Stimulated activated CD4-positive, alpha-beta T cell treated with anti-CD3 and anti-CD28 coated beads, Interleukin-12 subunit alpha, Interleukin-12 subunit beta, amount 100 ng/mL, for 48 hours (primary cell): Measurements from ENCODE around the gene RSPH9.

ENCODE experiments used
- DNase-seq, 3 donors: peaks; one replicate each; pipeline ENCODE4 v3.0.0-alpha.2; 2020; ENCODE audit warnings: low read depth in 2 of 3, low spot score in 1 of 3

The RSPH9 gene, protein sequence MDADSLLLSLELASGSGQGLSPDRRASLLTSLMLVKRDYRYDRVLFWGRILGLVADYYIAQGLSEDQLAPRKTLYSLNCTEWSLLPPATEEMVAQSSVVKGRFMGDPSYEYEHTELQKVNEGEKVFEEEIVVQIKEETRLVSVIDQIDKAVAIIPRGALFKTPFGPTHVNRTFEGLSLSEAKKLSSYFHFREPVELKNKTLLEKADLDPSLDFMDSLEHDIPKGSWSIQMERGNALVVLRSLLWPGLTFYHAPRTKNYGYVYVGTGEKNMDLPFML

GRCh38 chr6:43644940-43645612 is at the start of gene RSPH9:
TSS of gene RSPH9 (plus strand) at chr6:43645036. CDS start at chr6:43645099, 63 bp downstream.
- peak in 2 of 3 donors; percentile 38 to 62 for DNase-seq

GRCh38 chr6:43600595-43600994 is 44.2 kb upstream of the RSPH9 start:
- DNase-seq = no peak

GRCh38 chr6:43604174-43604573 is 40.7 kb upstream of the RSPH9 start:
- DNase-seq = no peak

DNA sequence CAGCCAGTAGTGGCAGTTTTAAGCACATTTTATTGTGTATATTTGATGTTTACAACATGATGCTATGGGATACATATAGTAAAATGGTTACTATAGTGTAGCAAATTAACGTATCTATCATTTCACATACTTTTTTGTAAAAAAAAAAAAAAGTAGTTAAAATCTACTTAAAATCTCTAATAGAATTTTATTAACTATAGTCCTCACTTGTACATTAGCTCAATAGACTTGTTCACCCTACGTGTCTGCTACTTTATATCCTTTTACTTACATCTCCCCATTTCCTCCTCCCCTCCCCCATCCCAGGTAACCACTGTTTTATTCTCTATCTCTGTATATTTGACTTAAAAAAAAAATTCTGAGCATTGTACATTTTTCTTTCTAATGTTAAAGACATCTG is 38.8 kb upstream of the RSPH9 start:
- DNase-seq = no peak

DNA sequence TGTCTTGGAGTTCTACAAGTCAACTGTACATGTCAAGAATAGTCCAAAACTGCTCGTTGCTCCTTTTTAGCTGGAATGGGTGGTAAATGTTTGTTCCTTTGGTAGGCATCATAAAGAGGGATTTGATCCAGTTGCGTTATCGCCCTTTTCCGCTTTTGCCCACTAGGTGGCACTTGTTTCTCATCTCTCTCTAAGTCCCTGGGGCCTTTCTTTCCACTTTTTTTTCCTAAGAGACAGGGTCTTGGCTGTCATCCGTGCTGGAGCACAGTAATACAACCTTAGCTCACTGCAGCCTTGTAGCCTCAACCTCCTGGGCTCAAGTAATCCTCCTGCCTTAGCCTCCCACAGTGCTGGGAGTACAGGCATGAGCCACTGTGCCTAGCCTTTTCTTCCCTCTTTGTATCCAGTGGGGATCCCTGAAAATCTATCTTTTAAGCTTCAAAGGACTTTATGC is 36.5 kb upstream of the RSPH9 start:
- peak in 2 of 3 donors; percentile 44 to 62 for DNase-seq

DNA sequence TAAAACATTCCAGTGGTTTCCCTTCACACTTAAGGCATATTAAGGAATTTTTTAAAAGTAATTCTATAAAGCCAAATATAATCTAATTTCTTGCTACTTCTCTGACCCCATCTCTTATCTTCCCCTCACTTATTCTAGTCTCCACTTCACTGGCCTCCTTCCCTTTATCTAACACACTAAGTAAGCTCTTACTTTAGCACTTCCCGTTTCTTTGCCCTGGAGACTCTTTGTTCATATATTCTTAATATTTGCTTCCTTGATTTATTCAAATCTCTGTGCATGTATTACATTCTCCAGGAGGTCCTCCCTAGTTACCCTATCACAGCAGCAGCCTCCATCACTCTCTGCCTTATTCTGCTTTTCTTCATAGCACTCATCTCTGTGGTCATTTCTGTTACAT is 36.0 kb upstream of the RSPH9 start:
- no peak for DNase-seq

- DNase-seq = no peak
These were observed 35.4 kb upstream of the RSPH9 start for GRCh38 chr6:43609402-43609801.

DNA sequence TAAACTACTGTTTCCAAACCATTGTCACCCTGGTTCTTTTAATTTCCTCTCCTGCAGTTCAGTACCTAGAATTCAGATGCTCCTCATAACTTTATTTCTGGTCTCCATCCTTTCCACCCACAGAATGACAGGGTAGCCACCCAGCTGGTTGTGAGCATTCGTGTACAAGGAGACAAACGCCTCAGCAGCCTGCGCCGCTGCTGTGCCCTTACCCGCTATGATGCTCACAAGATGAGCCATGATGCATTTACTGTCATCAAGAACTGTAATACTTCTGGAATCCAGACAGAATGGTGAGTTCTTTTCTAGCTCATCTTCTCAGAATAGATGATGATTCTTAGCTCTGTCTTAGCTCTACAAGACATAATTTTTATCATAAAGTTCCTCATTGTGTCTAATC is 34.4 kb upstream of the RSPH9 start:
- DNase-seq = no peak

- DNase-seq = no peak
These were observed 31.0 kb upstream of the RSPH9 start for GRCh38 chr6:43613721-43614395.

DNA sequence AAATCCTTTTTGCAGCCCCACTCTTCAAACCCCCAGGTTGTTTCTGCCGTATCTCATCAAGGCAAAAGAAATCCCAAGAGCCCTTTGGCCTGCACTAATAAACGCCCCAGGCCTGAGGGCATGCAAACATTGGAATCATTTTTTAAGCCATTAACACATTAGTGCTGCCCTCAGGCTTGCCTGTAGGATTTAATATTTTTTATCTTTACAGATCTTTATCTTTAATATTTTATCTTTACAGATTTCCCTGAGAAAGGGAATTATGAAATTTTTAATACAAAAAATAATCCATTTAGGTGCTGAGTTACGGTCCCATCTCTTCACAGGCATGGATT is 30.5 kb upstream of the RSPH9 start:
- no peak for DNase-seq

DNA sequence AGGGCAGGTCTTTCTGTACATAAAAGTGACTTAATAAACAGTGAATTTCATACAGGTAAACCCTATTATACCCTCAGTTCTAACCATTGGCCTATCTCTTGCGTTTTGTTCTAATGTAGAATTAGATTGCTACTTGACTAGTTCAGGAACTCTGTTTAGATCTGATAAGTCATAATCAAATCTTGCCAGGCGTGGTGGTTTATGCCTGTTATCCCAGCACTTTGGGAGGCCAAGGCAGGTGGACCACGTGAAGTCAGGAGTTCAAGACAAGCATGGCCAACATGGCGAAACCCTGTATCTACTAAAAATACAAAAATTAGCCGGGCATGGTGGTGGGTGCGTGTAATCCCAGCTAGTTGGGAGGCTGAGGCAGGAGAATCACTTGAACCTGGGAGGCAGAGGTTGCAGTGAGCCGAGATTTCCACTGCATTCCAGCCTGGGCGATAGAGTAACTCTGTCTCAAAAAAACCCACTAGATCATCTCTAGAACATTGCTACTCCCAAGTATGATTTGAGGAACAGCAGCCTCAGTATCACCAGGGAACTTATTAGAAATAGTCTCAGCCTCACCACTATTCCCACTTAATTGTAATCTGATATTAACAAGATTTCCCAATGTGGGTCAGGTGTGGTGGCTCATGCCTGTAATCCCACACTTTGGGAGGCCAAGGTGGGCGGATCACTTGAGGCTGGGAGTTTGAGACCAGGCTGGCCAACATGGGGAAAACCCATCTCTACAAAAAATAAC is 27.9 kb upstream of the RSPH9 start:
- no peak for DNase-seq

GRCh38 chr6:43621078-43621835 is 23.6 kb upstream of the RSPH9 start:
- no peak for DNase-seq

DNA sequence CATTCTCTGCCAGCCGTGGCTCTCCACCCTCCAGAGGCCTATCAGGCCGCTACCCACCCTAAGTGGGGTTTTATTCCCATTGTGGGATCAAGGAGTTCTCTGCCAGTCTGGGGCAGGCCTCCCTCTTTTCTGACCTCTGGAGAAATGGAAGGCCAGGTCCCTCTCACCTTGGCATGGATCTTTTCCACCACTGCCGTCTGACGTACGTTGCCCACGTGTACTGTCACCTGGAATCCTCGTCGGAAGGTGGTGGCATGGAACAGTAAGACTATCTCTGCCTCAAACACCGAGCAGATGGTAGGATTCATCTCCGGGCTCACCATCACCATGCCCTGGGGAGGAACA is 23.0 kb upstream of the RSPH9 start:
- DNase-seq = no peak

- no peak for DNase-seq
These were observed 22.3 kb upstream of the RSPH9 start for GRCh38 chr6:43622541-43622940.

GRCh38 chr6:43623880-43624785 is 20.7 kb upstream of the RSPH9 start:
- DNase-seq = no peak

GRCh38 chr6:43624786-43625288 is 20.0 kb upstream of the RSPH9 start:
- no peak for DNase-seq

- DNase-seq = no peak
These were observed 19.3 kb upstream of the RSPH9 start for GRCh38 chr6:43625393-43625992.

- DNase-seq = no peak
These were observed 17.6 kb upstream of the RSPH9 start for GRCh38 chr6:43627008-43627825.
